Ishikawa (cell line): ENCODE measurements around the gene CHST15.

Experiments used
- CEBPB ChIP-seq: IDR thresholded peaks from 2 replicates; pipeline ENCODE4 v1.6.1; 2012
- CREB1 ChIP-seq: IDR thresholded peaks from 2 replicates; pipeline ENCODE4 v1.6.1; 2012; ENCODE audit warnings: low read depth
- EGR1 ChIP-seq: IDR thresholded peaks from 2 replicates; pipeline ENCODE4 v1.6.1; 2012
- EP300 ChIP-seq: IDR thresholded peaks from 2 replicates; pipeline ENCODE4 v1.6.1; 2012; ENCODE audit warnings: borderline replicate concordance
- FOXM1 ChIP-seq: IDR thresholded peaks from 2 replicates; pipeline ENCODE4 v1.6.1; 2012; ENCODE audit warnings: low read depth, borderline replicate concordance
- MAX ChIP-seq: IDR thresholded peaks from 2 replicates; pipeline ENCODE4 v1.6.1; 2012
- NFIC ChIP-seq: IDR thresholded peaks from 2 replicates; pipeline ENCODE4 v1.6.1; 2012
- RAD21 ChIP-seq: IDR thresholded peaks from 2 replicates; pipeline ENCODE4 v1.6.1; 2012; ENCODE audit warnings: low read depth
- REST ChIP-seq: IDR thresholded peaks from 2 replicates; pipeline ENCODE4 v1.6.1; 2012; ENCODE audit warnings: low read depth, mild to moderate bottlenecking
- TAF1 ChIP-seq: IDR thresholded peaks from 2 replicates; pipeline ENCODE4 v1.6.1; 2012; ENCODE audit warnings: low read depth, mild to moderate bottlenecking
- TCF12 ChIP-seq: IDR thresholded peaks from 2 replicates; pipeline ENCODE4 v1.6.1; 2012; ENCODE audit warnings: low read depth
- TEAD4 ChIP-seq: IDR thresholded peaks from 2 replicates; pipeline ENCODE4 v1.6.1; 2012
- YY1 ChIP-seq: IDR thresholded peaks from 2 replicates; pipeline ENCODE4 v1.6.1; 2012; ENCODE audit warnings: low read depth
- ZBTB7A ChIP-seq: IDR thresholded peaks from 2 replicates; pipeline ENCODE4 v1.6.1; 2012; ENCODE audit warnings: low read depth
- TF ChIP-seq, protein P1 (sequence below): IDR thresholded peaks from 2 replicates; pipeline ENCODE4 v1.6.1; 2012

CHST15 gene

DNA sequence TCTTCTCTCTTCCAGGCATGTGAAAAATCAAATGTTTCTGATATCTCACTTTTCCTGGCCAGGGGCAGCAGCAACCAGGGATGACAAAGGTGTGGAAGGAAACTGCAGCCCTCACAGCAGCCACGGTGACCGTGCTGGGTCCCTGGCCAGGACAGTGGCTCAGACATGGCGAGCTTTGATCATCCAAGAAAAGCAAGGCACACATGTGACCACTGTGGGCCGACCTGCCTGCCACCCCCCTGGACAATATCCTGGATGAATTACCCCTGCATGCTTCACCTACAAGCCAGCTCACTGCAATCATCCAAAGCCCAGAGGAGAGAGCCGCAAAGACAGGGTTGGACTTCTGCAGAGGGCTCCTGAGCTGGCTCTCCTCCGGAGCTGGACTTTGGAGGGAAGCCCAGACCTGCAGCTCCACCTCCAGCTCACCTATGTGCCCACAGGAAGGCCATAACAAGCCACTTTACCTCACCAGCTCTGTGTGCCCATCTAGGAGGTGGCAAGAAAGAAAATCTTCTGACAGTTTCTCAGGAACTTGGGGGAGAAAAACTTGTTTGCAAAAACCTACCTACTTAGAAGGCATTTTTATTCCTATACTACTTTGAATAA lies 2.7 kb downstream of the CHST15 start:
- no peak for TF ChIP-seq REST

DNA sequence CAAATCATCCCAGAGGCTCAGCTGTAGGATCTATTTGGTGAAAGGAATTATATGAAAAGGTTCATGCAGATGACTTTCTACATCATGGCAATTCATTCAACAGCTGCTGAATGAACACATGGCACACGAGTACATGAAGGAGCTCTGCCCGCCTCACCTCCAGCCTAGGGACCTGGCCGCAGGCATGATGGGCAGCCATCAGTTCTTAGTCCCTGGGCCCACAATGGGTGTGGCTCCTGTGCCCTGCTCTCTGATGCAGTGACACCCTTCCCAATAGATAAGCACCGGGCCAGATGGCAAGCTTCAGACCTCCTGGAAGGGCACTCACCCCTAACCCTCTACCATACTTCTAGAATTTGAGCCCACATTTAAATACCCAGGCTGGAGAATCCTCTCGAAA lies 3.5 kb downstream of the CHST15 start:
- TF ChIP-seq TEAD4, result no peak

DNA sequence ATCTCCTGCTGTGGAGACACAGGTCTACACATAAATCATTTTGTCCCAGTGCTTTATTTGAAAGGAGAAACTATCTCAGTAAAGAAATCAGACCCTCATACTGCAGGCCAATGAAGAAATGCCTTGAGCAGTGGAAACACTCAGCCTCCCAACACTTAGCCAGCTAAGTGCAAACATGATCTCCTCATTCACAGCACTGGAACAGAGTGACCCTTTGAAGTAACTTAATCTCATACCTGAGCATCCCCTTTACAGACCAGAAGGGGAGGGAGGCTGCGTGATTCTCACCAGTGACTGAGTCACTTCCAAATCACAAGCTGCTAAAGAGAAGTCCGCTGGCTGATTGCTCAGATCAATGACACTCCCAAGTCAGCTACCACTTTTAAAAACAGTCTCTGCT lies 4.5 kb downstream of the CHST15 start:
- no peak for TF ChIP-seq MAX
- TF ChIP-seq REST, result no peak
- no peak for TF ChIP-seq YY1
- TF ChIP-seq CEBPB, result no peak
- TF ChIP-seq CREB1, result no peak
- TF ChIP-seq, protein P1, sequence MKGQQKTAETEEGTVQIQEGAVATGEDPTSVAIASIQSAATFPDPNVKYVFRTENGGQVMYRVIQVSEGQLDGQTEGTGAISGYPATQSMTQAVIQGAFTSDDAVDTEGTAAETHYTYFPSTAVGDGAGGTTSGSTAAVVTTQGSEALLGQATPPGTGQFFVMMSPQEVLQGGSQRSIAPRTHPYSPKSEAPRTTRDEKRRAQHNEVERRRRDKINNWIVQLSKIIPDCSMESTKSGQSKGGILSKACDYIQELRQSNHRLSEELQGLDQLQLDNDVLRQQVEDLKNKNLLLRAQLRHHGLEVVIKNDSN, result no peak
- TF ChIP-seq EP300, result no peak
- TF ChIP-seq FOXM1, result no peak
- no peak for TF ChIP-seq RAD21

DNA sequence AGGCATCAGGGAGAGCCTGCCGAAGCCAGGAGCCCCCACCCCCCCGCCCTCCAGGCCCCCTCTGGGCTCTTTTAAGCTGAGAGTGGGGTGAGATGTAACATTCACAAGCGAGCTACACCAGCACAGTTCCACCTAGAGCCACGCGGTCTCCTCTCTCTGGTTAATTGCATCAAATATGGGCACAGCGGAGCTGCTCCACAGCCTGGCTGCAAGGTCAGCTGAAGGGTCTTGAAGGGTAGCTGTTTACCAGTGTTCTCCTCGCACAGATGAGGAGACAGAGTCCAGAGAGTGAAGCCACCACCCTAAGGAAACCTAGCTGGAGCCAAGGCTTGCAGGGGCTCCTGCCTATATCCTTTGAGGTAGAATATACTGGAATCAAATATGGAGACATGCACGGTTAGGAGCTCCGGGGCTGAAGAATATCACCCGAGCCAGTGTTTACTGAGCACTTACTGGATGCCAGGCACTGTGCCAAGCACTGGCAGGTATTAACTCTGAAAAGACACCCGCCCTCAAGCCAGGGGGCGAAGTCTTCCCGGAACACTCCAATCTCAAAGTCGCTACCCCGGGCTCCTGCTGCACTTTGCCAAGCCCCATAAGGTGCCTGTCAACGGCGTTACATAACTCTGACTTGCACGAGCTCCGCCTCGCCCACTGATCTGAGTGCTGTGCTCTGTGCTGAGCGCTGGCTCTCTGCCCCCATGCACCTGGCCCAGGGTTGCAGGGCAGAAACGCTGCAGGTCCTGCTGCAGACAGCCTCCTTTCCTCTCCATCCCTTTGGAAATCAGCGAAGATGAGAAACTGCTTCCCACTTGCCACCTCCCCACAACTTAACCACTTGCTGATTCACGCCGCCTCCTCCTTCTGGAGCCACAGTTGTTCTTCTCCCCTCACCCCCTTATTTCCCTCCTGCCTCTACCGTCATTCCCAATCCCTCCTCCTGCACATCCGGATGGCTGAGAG lies 5.4 kb downstream of the CHST15 start:
- no peak for TF ChIP-seq CREB1
- no peak for TF ChIP-seq EGR1
- TF ChIP-seq MAX, result no peak
- TF ChIP-seq TEAD4, result 0 out of 2 replicates have a peak, but pooled peaks have one; percentile 12
- peak; percentile 59 for TF ChIP-seq NFIC
- TF ChIP-seq ZBTB7A, result no peak
- TF ChIP-seq TAF1, result no peak

- TF ChIP-seq TEAD4 (no peak), NFIC (peak; percentile 24; the same call in 1 of the 2 replicates)
Observed at GRCh38 chr10:124086787-124087671, 6.4 kb downstream of the CHST15 start.

GRCh38 chr10:124086097-124086710 lies 7.2 kb downstream of the CHST15 start:
- TF ChIP-seq EGR1 (no peak), ZBTB7A (no peak), CEBPB (no peak), TAF1 (no peak), TCF12 (no peak), REST (no peak), YY1 (no peak), EP300 (no peak), RAD21 (no peak), MAX (no peak), FOXM1 (no peak)
- TF ChIP-seq, protein P1, result no peak
